WTC11 (cell line): ENCODE data around the gene TNPO1. TPM values are rescaled to one million over a fixed set of nuclear protein-coding genes. Genes with fewer than 3 reads are reported as not detected.

Source experiments
- ATAC-seq: fragments of 200-7000 bp; cut with Tn5 transposase; 2 replicates; pipeline ENCODE4 v1.10.0; 2021; ENCODE audit warnings: mild to moderate bottlenecking, moderate library complexity
- CTCF ChIA-PET: fragments of 300-600 bp; sonication (Branson Sonifier 250); formaldehyde crosslinking; loops from one replicate; lab custom pipeline; 2021; ENCODE audit warnings: antibody characterized with exemption; lab: Charles Lee
- POLR2A ChIA-PET: fragments of 350-600 bp; sonication (Branson Sonifier 250); formaldehyde crosslinking; loops from one replicate; lab custom pipeline; 2021; ENCODE audit warnings: antibody characterized with exemption; lab: Charles Lee
- DNase-seq: peaks from one replicate; pipeline ENCODE4 v3.0.0; 2021; ENCODE audit warnings: low spot score
- H3K27ac Mint-ChIP-seq: 2 replicates; pipeline ENCODE4 v1.8.0; 2021; ENCODE audit warnings: mixed read lengths
- H3K27me3 Mint-ChIP-seq: 2 replicates; pipeline ENCODE4 v1.8.0; 2021; ENCODE audit warnings: low read depth, mild to moderate bottlenecking, moderate library complexity, mixed read lengths
- H3K36me3 Mint-ChIP-seq: 2 replicates; pipeline ENCODE4 v1.8.0; 2021; ENCODE audit warnings: mixed read lengths
- H3K4me1 Mint-ChIP-seq: 2 replicates; pipeline ENCODE4 v1.8.0; 2022; ENCODE audit warnings: mixed read lengths
- H3K4me3 Mint-ChIP-seq: 2 replicates; pipeline ENCODE4 v1.8.0; 2021; ENCODE audit warnings: mild to moderate bottlenecking, moderate library complexity, mixed read lengths
- H3K9me3 Mint-ChIP-seq: 2 replicates; pipeline ENCODE4 v1.8.0; 2021; ENCODE audit warnings: mixed read lengths
- CBFB ChIP-seq: sonication (generic); formaldehyde crosslinking; IDR thresholded peaks from 2 replicates; pipeline ENCODE4 v1.8.1; 2022; ENCODE audit warnings: mild to moderate bottlenecking, low read depth, missing genetic modification reagents
- CREB1 ChIP-seq: sonication (generic); formaldehyde crosslinking; IDR thresholded peaks from 2 replicates; pipeline ENCODE4 v1.8.0; 2023; ENCODE audit warnings: mild to moderate bottlenecking, missing genetic modification reagents
- CREM ChIP-seq: sonication (generic); formaldehyde crosslinking; IDR thresholded peaks from 2 replicates; pipeline ENCODE4 v1.8.1; 2022; ENCODE audit warnings: mild to moderate bottlenecking, missing genetic modification reagents, moderate library complexity
- ELF4 ChIP-seq: sonication (generic); formaldehyde crosslinking; IDR thresholded peaks from 2 replicates; pipeline ENCODE4 v1.8.1; 2022; ENCODE audit warnings: low read depth, mild to moderate bottlenecking, moderate library complexity, missing genetic modification reagents
- GTF2I ChIP-seq: fragments of 250-450 bp; sonication (Bioruptor Pico); conservative IDR thresholded peaks from 2 replicates; pipeline ENCODE4 v1.4.0; 2021; ENCODE audit warnings: mild to moderate bottlenecking
- IRF2 ChIP-seq: sonication (generic); formaldehyde crosslinking; IDR thresholded peaks from 2 replicates; pipeline ENCODE4 v1.8.0; 2022; ENCODE audit warnings: low read depth, missing genetic modification reagents, borderline replicate concordance
- KAT7 ChIP-seq: sonication (generic); formaldehyde crosslinking; IDR thresholded peaks from 2 replicates; pipeline ENCODE4 v1.8.1; 2023; ENCODE audit warnings: missing genetic modification reagents, mild to moderate bottlenecking, borderline replicate concordance
- NFE2L1 ChIP-seq: sonication (generic); formaldehyde crosslinking; IDR thresholded peaks from 2 replicates; pipeline ENCODE4 v1.8.1; 2023; ENCODE audit warnings: missing genetic modification reagents
- NR3C1 ChIP-seq: sonication (generic); formaldehyde crosslinking; conservative IDR thresholded peaks from 2 replicates; pipeline ENCODE4 v1.8.1; 2023; ENCODE audit warnings: low read depth, mild to moderate bottlenecking, missing genetic modification reagents
- TEAD4 ChIP-seq: sonication (generic); formaldehyde crosslinking; IDR thresholded peaks from 2 replicates; pipeline ENCODE4 v1.8.0; 2022; ENCODE audit warnings: mild to moderate bottlenecking, missing genetic modification reagents
- ZBTB21 ChIP-seq: sonication (generic); formaldehyde crosslinking; IDR thresholded peaks from 2 replicates; pipeline ENCODE4 v1.8.1; 2023; ENCODE audit warnings: mild to moderate bottlenecking, missing genetic modification reagents, borderline replicate concordance
- ZNF423 ChIP-seq: fragments of 250-450 bp; sonication (Bioruptor Pico); IDR thresholded peaks from 2 replicates; pipeline ENCODE4 v2.1.2; 2022; ENCODE audit warnings: mild to moderate bottlenecking, moderate library complexity
- total RNA-seq: library from RNA; stranded (reverse); gene quantifications from 3 replicates; pipeline ENCODE4 v1.2.3, GENCODE V29; 2021
- TF ChIP-seq, protein P1 (sequence below): fragments of 250-450 bp; sonication (Bioruptor Pico); IDR thresholded peaks from 2 replicates; pipeline ENCODE4 v1.9.0; 2021; ENCODE audit warnings: moderate library complexity, mild to moderate bottlenecking, inconsistent platforms, borderline replicate concordance
- TF ChIP-seq, protein P2 (sequence below): sonication (generic); formaldehyde crosslinking; IDR thresholded peaks from 2 replicates; pipeline ENCODE4 v1.8.1; 2023; ENCODE audit warnings: mild to moderate bottlenecking, missing genetic modification reagents, borderline replicate concordance
- TF ChIP-seq, protein P3 (sequence below): sonication (generic); formaldehyde crosslinking; IDR thresholded peaks from 2 replicates; pipeline ENCODE4 v1.8.0; 2023; ENCODE audit warnings: missing genetic modification reagents, mild to moderate bottlenecking, borderline replicate concordance
- TF ChIP-seq, protein P4 (sequence below): sonication (generic); formaldehyde crosslinking; conservative IDR thresholded peaks from 2 replicates; pipeline ENCODE4 v1.8.1; 2023; ENCODE audit warnings: mild to moderate bottlenecking, low read depth, missing genetic modification reagents, moderate library complexity
- TF ChIP-seq, protein P5 (sequence below): sonication (generic); formaldehyde crosslinking; IDR thresholded peaks from 2 replicates; pipeline ENCODE4 v1.8.1; 2022; ENCODE audit warnings: mild to moderate bottlenecking, moderate library complexity, missing genetic modification reagents
- TF ChIP-seq, protein P6 (sequence below): sonication (generic); formaldehyde crosslinking; IDR thresholded peaks from 2 replicates; pipeline ENCODE4 v1.8.1; 2023; ENCODE audit warnings: mild to moderate bottlenecking, missing genetic modification reagents

Gene TNPO1
- total RNA-seq, 1 experiment from 2014 or later, result 150 TPM

DNA sequence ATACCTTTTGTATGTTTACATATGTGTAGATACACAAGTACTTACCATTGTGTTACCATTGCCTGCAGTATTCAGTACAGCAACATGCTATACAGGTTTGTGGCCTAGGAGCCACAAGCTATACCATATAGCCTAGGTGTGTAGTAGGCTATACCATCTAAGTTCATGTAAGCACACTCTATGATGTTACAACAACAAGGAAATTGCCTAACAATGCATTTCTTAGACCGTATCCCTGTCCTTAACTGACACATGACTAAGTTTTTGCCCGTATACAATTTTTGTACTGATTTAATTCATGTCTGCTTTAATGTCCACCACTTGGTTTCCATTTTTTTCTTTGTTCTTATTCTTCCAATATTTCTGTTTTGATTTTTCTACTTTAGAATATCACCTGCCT is 18.5 kb downstream of the TNPO1 start:
- Mint-ChIP-seq H3K4me1 (peaks cover under 1% of the 10 kb centered on the region), H3K27ac (no peak overlapping the region), H3K36me3 (no peaks in the 10 kb centered on the region), H3K27me3 (no peaks in the 10 kb centered on the region), H3K4me3 (no peak overlapping the region), H3K9me3 (no peaks in the 10 kb centered on the region)
- no peak for TF ChIP-seq ZBTB21 (CRISPR knock-in tag)
- TF ChIP-seq, protein P1, sequence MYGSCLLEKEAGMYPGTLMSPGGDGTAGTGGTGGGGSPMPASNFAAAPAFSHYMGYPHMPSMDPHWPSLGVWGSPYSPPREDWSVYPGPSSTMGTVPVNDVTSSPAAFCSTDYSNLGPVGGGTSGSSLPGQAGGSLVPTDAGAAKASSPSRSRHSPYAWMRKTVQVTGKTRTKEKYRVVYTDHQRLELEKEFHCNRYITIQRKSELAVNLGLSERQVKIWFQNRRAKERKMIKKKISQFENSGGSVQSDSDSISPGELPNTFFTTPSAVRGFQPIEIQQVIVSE, result no peak
- DNase-seq, result no peak
- POLR2A ChIA-PET, result no interaction called here
- no peak for ATAC-seq
- CTCF ChIA-PET, result no interaction called here

DNA sequence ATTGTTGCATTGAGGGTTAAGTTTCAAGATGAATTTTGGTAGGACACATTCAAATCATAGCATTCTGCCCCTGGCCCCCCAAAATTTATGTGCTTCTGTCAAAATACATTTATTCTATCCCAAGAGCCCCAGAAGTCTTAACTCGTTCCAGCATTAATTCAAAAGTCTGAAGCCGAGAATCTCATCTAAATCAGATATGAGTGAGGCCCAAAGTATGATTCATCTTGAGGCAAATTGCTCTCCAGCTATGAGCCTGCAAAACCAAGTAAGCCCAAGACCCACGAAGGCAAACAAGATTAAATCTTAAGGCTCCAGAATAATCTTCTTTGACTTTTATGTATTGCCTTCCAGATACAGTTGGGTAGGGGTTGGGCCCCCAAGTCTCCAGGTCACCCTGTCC is 19.2 kb downstream of the TNPO1 start:
- Mint-ChIP-seq H3K36me3 (no peaks in the 10 kb centered on the region), H3K9me3 (no peaks in the 10 kb centered on the region)
- TF ChIP-seq ELF4 (CRISPR knock-in tag), result no peak
- TF ChIP-seq, protein P2, sequence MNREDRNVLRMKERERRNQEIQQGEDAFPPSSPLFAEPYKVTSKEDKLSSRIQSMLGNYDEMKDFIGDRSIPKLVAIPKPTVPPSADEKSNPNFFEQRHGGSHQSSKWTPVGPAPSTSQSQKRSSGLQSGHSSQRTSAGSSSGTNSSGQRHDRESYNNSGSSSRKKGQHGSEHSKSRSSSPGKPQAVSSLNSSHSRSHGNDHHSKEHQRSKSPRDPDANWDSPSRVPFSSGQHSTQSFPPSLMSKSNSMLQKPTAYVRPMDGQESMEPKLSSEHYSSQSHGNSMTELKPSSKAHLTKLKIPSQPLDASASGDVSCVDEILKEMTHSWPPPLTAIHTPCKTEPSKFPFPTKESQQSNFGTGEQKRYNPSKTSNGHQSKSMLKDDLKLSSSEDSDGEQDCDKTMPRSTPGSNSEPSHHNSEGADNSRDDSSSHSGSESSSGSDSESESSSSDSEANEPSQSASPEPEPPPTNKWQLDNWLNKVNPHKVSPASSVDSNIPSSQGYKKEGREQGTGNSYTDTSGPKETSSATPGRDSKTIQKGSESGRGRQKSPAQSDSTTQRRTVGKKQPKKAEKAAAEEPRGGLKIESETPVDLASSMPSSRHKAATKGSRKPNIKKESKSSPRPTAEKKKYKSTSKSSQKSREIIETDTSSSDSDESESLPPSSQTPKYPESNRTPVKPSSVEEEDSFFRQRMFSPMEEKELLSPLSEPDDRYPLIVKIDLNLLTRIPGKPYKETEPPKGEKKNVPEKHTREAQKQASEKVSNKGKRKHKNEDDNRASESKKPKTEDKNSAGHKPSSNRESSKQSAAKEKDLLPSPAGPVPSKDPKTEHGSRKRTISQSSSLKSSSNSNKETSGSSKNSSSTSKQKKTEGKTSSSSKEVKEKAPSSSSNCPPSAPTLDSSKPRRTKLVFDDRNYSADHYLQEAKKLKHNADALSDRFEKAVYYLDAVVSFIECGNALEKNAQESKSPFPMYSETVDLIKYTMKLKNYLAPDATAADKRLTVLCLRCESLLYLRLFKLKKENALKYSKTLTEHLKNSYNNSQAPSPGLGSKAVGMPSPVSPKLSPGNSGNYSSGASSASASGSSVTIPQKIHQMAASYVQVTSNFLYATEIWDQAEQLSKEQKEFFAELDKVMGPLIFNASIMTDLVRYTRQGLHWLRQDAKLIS, result no peak
- TF ChIP-seq, all 79 proteins: peak for 0
- no peak for ATAC-seq
- Mint-ChIP-seq H3K27ac (no peak overlapping the region), H3K4me1 (no peaks in the 10 kb centered on the region), H3K27me3 (no peaks in the 10 kb centered on the region), H3K4me3 (no peak overlapping the region)
- POLR2A ChIA-PET, result no interaction called here
- no peak for DNase-seq
- CTCF ChIA-PET, result interaction anchor here (0.6 kb wide), 1 partner anchor 380 kb away, joined by 3 read pairs; no protein-coding TSS in a partner anchor

DNA sequence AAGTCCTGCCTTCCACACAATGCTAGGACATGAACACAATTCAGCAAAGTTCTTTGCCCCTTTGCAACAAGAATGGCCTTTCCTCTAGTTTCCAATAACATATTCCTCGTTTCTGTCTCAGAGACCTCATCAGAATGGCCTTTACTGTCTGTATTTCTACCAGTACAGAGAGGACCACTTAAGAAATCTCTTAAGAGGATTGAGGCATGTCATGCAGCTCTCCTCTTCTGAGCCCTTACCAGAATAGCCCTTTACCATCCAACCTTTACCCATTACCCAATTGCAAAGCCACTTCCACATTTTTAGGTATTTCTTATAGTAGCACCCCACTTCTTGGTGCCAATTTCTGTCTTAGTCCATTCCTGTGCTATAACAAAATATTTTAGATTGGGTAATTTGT is 20.3 kb downstream of the TNPO1 start:
- CTCF ChIA-PET, result no interaction called here
- POLR2A ChIA-PET, result no interaction called here
- TF ChIP-seq, protein P3, sequence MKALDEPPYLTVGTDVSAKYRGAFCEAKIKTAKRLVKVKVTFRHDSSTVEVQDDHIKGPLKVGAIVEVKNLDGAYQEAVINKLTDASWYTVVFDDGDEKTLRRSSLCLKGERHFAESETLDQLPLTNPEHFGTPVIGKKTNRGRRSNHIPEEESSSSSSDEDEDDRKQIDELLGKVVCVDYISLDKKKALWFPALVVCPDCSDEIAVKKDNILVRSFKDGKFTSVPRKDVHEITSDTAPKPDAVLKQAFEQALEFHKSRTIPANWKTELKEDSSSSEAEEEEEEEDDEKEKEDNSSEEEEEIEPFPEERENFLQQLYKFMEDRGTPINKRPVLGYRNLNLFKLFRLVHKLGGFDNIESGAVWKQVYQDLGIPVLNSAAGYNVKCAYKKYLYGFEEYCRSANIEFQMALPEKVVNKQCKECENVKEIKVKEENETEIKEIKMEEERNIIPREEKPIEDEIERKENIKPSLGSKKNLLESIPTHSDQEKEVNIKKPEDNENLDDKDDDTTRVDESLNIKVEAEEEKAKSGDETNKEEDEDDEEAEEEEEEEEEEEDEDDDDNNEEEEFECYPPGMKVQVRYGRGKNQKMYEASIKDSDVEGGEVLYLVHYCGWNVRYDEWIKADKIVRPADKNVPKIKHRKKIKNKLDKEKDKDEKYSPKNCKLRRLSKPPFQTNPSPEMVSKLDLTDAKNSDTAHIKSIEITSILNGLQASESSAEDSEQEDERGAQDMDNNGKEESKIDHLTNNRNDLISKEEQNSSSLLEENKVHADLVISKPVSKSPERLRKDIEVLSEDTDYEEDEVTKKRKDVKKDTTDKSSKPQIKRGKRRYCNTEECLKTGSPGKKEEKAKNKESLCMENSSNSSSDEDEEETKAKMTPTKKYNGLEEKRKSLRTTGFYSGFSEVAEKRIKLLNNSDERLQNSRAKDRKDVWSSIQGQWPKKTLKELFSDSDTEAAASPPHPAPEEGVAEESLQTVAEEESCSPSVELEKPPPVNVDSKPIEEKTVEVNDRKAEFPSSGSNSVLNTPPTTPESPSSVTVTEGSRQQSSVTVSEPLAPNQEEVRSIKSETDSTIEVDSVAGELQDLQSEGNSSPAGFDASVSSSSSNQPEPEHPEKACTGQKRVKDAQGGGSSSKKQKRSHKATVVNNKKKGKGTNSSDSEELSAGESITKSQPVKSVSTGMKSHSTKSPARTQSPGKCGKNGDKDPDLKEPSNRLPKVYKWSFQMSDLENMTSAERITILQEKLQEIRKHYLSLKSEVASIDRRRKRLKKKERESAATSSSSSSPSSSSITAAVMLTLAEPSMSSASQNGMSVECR (CRISPR knock-in tag), result no peak
- no peak for TF ChIP-seq GTF2I
- no peak for TF ChIP-seq CREM
- TF ChIP-seq NFE2L1 (CRISPR knock-in tag), result no peak
- no peak for TF ChIP-seq TEAD4 (CRISPR knock-in tag)
- no peak for TF ChIP-seq CREB1 (CRISPR knock-in tag)
- TF ChIP-seq, protein P4, sequence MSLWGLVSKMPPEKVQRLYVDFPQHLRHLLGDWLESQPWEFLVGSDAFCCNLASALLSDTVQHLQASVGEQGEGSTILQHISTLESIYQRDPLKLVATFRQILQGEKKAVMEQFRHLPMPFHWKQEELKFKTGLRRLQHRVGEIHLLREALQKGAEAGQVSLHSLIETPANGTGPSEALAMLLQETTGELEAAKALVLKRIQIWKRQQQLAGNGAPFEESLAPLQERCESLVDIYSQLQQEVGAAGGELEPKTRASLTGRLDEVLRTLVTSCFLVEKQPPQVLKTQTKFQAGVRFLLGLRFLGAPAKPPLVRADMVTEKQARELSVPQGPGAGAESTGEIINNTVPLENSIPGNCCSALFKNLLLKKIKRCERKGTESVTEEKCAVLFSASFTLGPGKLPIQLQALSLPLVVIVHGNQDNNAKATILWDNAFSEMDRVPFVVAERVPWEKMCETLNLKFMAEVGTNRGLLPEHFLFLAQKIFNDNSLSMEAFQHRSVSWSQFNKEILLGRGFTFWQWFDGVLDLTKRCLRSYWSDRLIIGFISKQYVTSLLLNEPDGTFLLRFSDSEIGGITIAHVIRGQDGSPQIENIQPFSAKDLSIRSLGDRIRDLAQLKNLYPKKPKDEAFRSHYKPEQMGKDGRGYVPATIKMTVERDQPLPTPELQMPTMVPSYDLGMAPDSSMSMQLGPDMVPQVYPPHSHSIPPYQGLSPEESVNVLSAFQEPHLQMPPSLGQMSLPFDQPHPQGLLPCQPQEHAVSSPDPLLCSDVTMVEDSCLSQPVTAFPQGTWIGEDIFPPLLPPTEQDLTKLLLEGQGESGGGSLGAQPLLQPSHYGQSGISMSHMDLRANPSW (CRISPR knock-in tag), result no peak
- TF ChIP-seq ZNF423 (CRISPR knock-in tag), result no peak
- TF ChIP-seq, protein P5, sequence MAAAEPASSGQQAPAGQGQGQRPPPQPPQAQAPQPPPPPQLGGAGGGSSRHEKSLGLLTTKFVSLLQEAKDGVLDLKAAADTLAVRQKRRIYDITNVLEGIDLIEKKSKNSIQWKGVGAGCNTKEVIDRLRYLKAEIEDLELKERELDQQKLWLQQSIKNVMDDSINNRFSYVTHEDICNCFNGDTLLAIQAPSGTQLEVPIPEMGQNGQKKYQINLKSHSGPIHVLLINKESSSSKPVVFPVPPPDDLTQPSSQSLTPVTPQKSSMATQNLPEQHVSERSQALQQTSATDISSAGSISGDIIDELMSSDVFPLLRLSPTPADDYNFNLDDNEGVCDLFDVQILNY (CRISPR knock-in tag), result no peak
- no peak for TF ChIP-seq CBFB
- no peak for TF ChIP-seq IRF2
- TF ChIP-seq ZBTB21 (CRISPR knock-in tag), result no peak
- TF ChIP-seq, protein P6, sequence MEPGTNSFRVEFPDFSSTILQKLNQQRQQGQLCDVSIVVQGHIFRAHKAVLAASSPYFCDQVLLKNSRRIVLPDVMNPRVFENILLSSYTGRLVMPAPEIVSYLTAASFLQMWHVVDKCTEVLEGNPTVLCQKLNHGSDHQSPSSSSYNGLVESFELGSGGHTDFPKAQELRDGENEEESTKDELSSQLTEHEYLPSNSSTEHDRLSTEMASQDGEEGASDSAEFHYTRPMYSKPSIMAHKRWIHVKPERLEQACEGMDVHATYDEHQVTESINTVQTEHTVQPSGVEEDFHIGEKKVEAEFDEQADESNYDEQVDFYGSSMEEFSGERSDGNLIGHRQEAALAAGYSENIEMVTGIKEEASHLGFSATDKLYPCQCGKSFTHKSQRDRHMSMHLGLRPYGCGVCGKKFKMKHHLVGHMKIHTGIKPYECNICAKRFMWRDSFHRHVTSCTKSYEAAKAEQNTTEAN, result no peak
- no peak for TF ChIP-seq NR3C1 (CRISPR knock-in tag)
- TF ChIP-seq KAT7 (CRISPR knock-in tag), result no peak
- Mint-ChIP-seq H3K27me3 (no peaks in the 10 kb centered on the region), H3K4me3 (no peak overlapping the region), H3K27ac (no peak overlapping the region), H3K36me3 (no peaks in the 10 kb centered on the region), H3K9me3 (no peaks in the 10 kb centered on the region), H3K4me1 (no peaks in the 10 kb centered on the region)
- no peak for ATAC-seq
- DNase-seq, result no peak
